ENCODE data around the gene TSC22D2.

DNA sequence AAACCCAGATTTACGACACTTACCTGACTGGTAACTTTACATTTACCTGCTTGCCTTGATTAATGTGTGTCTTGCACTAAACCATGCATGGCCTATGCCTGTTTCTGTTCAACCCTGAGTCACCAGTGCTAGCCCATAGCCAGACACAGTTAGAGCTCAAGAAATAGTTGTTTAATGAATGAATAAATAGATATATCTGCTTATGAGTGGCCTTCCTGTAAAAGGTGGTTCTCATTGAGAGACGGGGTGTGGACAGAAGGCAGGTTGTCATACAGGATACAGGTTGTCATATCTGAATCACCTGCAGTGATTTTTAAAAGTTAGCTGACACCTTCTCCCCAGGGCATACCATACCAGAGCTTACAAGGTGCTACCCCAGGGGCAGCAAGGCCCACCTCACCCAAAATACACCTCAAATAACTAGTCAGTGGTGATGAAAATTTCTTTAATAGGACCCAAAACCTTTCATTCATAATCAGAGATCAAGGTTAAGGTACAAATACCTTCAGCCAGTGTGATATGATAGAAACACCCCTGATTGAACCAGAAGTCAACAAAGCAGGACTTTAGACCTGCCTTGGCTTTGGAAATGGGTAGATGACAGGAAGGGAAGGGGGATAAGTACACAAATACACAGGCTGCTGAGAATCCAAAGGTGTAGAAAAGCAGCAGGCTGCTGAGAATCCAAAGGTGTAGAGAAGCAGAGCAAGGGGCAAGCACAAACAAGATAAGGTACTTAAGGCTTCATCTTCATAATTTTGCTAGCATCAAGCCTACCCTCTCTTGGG lies 45.4 kb upstream of the TSC22D2 start:
- TF ChIP-seq EZH2phosphoT487 (conservative IDR thresholded peaks at IDR 0.05; ENCODE audit: low read length), result no peak
- TF ChIP-seq, protein P1, sequence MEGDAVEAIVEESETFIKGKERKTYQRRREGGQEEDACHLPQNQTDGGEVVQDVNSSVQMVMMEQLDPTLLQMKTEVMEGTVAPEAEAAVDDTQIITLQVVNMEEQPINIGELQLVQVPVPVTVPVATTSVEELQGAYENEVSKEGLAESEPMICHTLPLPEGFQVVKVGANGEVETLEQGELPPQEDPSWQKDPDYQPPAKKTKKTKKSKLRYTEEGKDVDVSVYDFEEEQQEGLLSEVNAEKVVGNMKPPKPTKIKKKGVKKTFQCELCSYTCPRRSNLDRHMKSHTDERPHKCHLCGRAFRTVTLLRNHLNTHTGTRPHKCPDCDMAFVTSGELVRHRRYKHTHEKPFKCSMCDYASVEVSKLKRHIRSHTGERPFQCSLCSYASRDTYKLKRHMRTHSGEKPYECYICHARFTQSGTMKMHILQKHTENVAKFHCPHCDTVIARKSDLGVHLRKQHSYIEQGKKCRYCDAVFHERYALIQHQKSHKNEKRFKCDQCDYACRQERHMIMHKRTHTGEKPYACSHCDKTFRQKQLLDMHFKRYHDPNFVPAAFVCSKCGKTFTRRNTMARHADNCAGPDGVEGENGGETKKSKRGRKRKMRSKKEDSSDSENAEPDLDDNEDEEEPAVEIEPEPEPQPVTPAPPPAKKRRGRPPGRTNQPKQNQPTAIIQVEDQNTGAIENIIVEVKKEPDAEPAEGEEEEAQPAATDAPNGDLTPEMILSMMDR (IDR thresholded peaks at IDR 0.05; ENCODE audit: insufficient read depth, low read length, poor library complexity, severe bottlenecking), result no peak
